HCEC 1CT (cell line): ENCODE results near the gene PRKRIP1.
"Not testable (repeated sequence)": the region's sequence is repeated elsewhere in the genome, so short reads cannot be mapped to it uniquely, and the experiment has no call there.

ENCODE experiments used
- DNase-seq: peaks from one replicate; pipeline ENCODE4 v3.0.0-alpha.2; 2017

The PRKRIP1 gene

GRCh38 chr7:102432442-102433218, 36.5 kb downstream of the PRKRIP1 start:
- no peak for DNase-seq

- DNase-seq = peak; percentile 56
These were observed 37.3 kb downstream of the PRKRIP1 start, which contains the start of gene ORAI2 for GRCh38 chr7:102433219-102434038. ORAI2 (plus strand) TSS chr7:102433575; CDS start chr7:102438957, 5,382 bp downstream.

- DNase-seq = no peak
These were observed 37.9 kb downstream of the PRKRIP1 start for GRCh38 chr7:102434039-102434486.

GRCh38 chr7:102436118-102436517, 40.0 kb downstream of the PRKRIP1 start:
- no peak for DNase-seq

- DNase-seq = peak; percentile 70
These were observed 44.0 kb downstream of the PRKRIP1 start for GRCh38 chr7:102439963-102440795.

- no peak for DNase-seq
These were observed 49.0 kb downstream of the PRKRIP1 start for GRCh38 chr7:102444961-102445673.

- no peak for DNase-seq
These were observed 49.5 kb downstream of the PRKRIP1 start for GRCh38 chr7:102445674-102446071.

GRCh38 chr7:102446387-102447156, 50.4 kb downstream of the PRKRIP1 start:
- no peak for DNase-seq

- DNase-seq = no peak
These were observed 51.1 kb downstream of the PRKRIP1 start for GRCh38 chr7:102447311-102447710.

- no peak for DNase-seq
These were observed 53.0 kb downstream of the PRKRIP1 start for GRCh38 chr7:102449136-102449535.

- DNase-seq = no peak
These were observed 54.1 kb downstream of the PRKRIP1 start for GRCh38 chr7:102450242-102450641.

- DNase-seq = no peak
These were observed 55.4 kb downstream of the PRKRIP1 start for GRCh38 chr7:102451371-102452054.

- no peak for DNase-seq
These were observed 56.3 kb downstream of the PRKRIP1 start for GRCh38 chr7:102452451-102452850.

- no peak for DNase-seq
These were observed 57.2 kb downstream of the PRKRIP1 start for GRCh38 chr7:102453319-102453718.

- no peak for DNase-seq
These were observed 58.3 kb downstream of the PRKRIP1 start for GRCh38 chr7:102454468-102454867.

- not testable (repeated sequence) for DNase-seq
These were observed 58.8 kb downstream of the PRKRIP1 start for GRCh38 chr7:102454932-102455331.

GRCh38 chr7:102455596-102455995, 59.4 kb downstream of the PRKRIP1 start:
- DNase-seq = no peak

- DNase-seq = no peak
These were observed 60.2 kb downstream of the PRKRIP1 start for GRCh38 chr7:102456327-102456726.

- DNase-seq = no peak
These were observed 61.3 kb downstream of the PRKRIP1 start for GRCh38 chr7:102457352-102457924.

- no peak for DNase-seq
These were observed 63.2 kb downstream of the PRKRIP1 start for GRCh38 chr7:102459221-102459844.
